ENCODE results near the gene TSPAN9.
A peak's percentile ranks its signal among the peaks of the same experiment; 100 is the strongest.

TSPAN9 gene

GRCh38 chr12:3213188-3213587, 136.0 kb downstream of the TSPAN9 start:
- DNase-seq, result no peak

- DNase-seq, result no peak
These were observed 136.6 kb downstream of the TSPAN9 start for GRCh38 chr12:3213768-3214167.

GRCh38 chr12:3214526-3215365, 137.6 kb downstream of the TSPAN9 start:
- no peak for DNase-seq

GRCh38 chr12:3215410-3215975, 138.3 kb downstream of the TSPAN9 start:
- no peak for DNase-seq

- no peak for DNase-seq
These were observed 138.9 kb downstream of the TSPAN9 start for GRCh38 chr12:3216097-3216496.

- DNase-seq, result no peak
These were observed 139.8 kb downstream of the TSPAN9 start for GRCh38 chr12:3216726-3217682.

GRCh38 chr12:3217683-3218079, 140.5 kb downstream of the TSPAN9 start:
- no peak for DNase-seq

- DNase-seq, result no peak
These were observed 141.3 kb downstream of the TSPAN9 start for GRCh38 chr12:3218228-3219171.

- no peak for DNase-seq
These were observed 142.1 kb downstream of the TSPAN9 start for GRCh38 chr12:3219233-3219632.

GRCh38 chr12:3220382-3221321, 143.5 kb downstream of the TSPAN9 start:
- no peak for DNase-seq

GRCh38 chr12:3222306-3222705, 145.1 kb downstream of the TSPAN9 start:
- no peak for DNase-seq

- no peak for DNase-seq
These were observed 145.8 kb downstream of the TSPAN9 start for GRCh38 chr12:3222979-3223378.

- no peak for DNase-seq
These were observed 146.7 kb downstream of the TSPAN9 start for GRCh38 chr12:3223601-3224529.

- DNase-seq, result no peak
These were observed 147.3 kb downstream of the TSPAN9 start for GRCh38 chr12:3224530-3224903.

GRCh38 chr12:3225154-3225795, 148.1 kb downstream of the TSPAN9 start:
- peak; percentile 63 for DNase-seq

- DNase-seq, result no peak
These were observed 148.6 kb downstream of the TSPAN9 start for GRCh38 chr12:3225796-3226180.

GRCh38 chr12:3226264-3226663, 149.1 kb downstream of the TSPAN9 start:
- DNase-seq, result no peak

GRCh38 chr12:3227076-3227975, 150.1 kb downstream of the TSPAN9 start:
- DNase-seq, result no peak

Measured in SIG-M5 (cell line).